H9 (cell line): ENCODE results near the gene APOBEC3B. TPM values are rescaled to one million over a fixed set of nuclear protein-coding genes. Genes with fewer than 3 reads are reported as not detected.

ENCODE experiments used
- DNase-seq: peaks from one replicate; pipeline ENCODE4 v3.0.0-alpha.2; 2017
- H2AFZ ChIP-seq: one replicate; pipeline ENCODE4 v1.6.1; 2013; ENCODE audit warnings: mild to moderate bottlenecking, low read length, control low read depth, moderate library complexity
- H2AK5ac ChIP-seq: 2 replicates; pipeline ENCODE4 v1.6.1; 2013; ENCODE audit warnings: low read length, control low read depth, mixed read lengths; ENCODE audit not compliant: insufficient read length
- H2BK120ac ChIP-seq: one replicate; pipeline ENCODE4 v1.6.1; 2013; ENCODE audit warnings: low read depth, mild to moderate bottlenecking, low read length, control low read depth, inconsistent platforms; ENCODE audit not compliant: poor library complexity, severe bottlenecking
- H2BK12ac ChIP-seq: 2 replicates; pipeline ENCODE4 v1.6.1; 2013; ENCODE audit warnings: low read length, control low read depth, mixed read lengths, low read depth; ENCODE audit not compliant: insufficient read length
- H2BK15ac ChIP-seq: 2 replicates; pipeline ENCODE4 v1.6.1; 2013; ENCODE audit warnings: low read depth, low read length, control low read depth
- H2BK20ac ChIP-seq: one replicate; pipeline ENCODE4 v1.6.1; 2013; ENCODE audit warnings: low read depth, mild to moderate bottlenecking, low read length, control low read depth, inconsistent platforms; ENCODE audit not compliant: poor library complexity, severe bottlenecking
- H2BK5ac ChIP-seq: 2 replicates; pipeline ENCODE4 v1.6.1; 2013; ENCODE audit warnings: low read length, control low read depth, mixed read lengths; ENCODE audit not compliant: insufficient read length
- H3K14ac ChIP-seq: 2 replicates; pipeline ENCODE4 v1.6.1; 2013; ENCODE audit warnings: low read length, control low read depth; ENCODE audit not compliant: insufficient read depth
- H3K18ac ChIP-seq: 2 replicates; pipeline ENCODE4 v1.6.1; 2013; ENCODE audit warnings: low read depth, mild to moderate bottlenecking, mixed read lengths, low read length, control low read depth; ENCODE audit not compliant: insufficient read length
- H3K23ac ChIP-seq: 2 replicates; pipeline ENCODE4 v1.6.1; 2013; ENCODE audit warnings: low read length, control low read depth, mixed read lengths, low read depth; ENCODE audit not compliant: insufficient read length
- H3K23me2 ChIP-seq: 2 replicates; pipeline ENCODE4 v1.6.1; 2013; ENCODE audit warnings: low read depth, mild to moderate bottlenecking, mixed read lengths, low read length, control low read depth; ENCODE audit not compliant: insufficient read length, poor library complexity, severe bottlenecking
- H3K27ac ChIP-seq: 2 replicates; pipeline ENCODE4 v1.5.1; 2013; ENCODE audit warnings: low read length, control low read depth, mixed read lengths, low read depth; ENCODE audit not compliant: insufficient read length
- H3K27me3 ChIP-seq: 2 replicates; pipeline ENCODE4 v1.6.1; 2013; ENCODE audit warnings: low read length, control low read depth, inconsistent platforms; ENCODE audit not compliant: insufficient read depth
- H3K4ac ChIP-seq: 2 replicates; pipeline ENCODE4 v1.6.1; 2013; ENCODE audit warnings: low read depth, mild to moderate bottlenecking, control low read depth, inconsistent platforms, low read length, moderate library complexity
- H3K4me1 ChIP-seq: 2 replicates; pipeline ENCODE4 v1.6.1; 2013; ENCODE audit warnings: low read length, control low read depth, inconsistent platforms; ENCODE audit not compliant: insufficient read depth
- H3K4me2 ChIP-seq: 2 replicates; pipeline ENCODE4 v1.6.1; 2013; ENCODE audit warnings: low read length, control low read depth, mixed read lengths; ENCODE audit not compliant: insufficient read length, insufficient read depth
- H3K56ac ChIP-seq: 2 replicates; pipeline ENCODE4 v1.6.1; 2013; ENCODE audit warnings: low read depth, mild to moderate bottlenecking, mixed read lengths, low read length, control low read depth; ENCODE audit not compliant: insufficient read length
- H3K79me1 ChIP-seq: 2 replicates; pipeline ENCODE4 v1.6.1; 2013; ENCODE audit warnings: low read depth, mild to moderate bottlenecking, moderate library complexity, low read length, control low read depth, inconsistent platforms; ENCODE audit not compliant: insufficient read depth, poor library complexity, severe bottlenecking
- H3K79me2 ChIP-seq: 2 replicates; pipeline ENCODE4 v1.6.1; 2013; ENCODE audit warnings: low read length, control low read depth, inconsistent platforms; ENCODE audit not compliant: insufficient read depth
- H3K9ac ChIP-seq: 2 replicates; pipeline ENCODE4 v1.6.1; 2013; ENCODE audit warnings: low read length, control low read depth, mixed read lengths; ENCODE audit not compliant: insufficient read length; ENCODE audit errors: extremely low read depth
- H3K9me3 ChIP-seq: one replicate; pipeline ENCODE4 v1.6.1; 2013; ENCODE audit warnings: low read depth, low read length, inconsistent platforms; ENCODE audit not compliant: control insufficient read depth
- H3T11ph ChIP-seq: one replicate; pipeline ENCODE4 v1.6.1; 2013; ENCODE audit warnings: mild to moderate bottlenecking, low read length, control low read depth, inconsistent platforms
- H4K20me1 ChIP-seq: one replicate; pipeline ENCODE4 v1.6.1; 2013; ENCODE audit not compliant: control insufficient read depth, insufficient read length, insufficient read depth
- H4K5ac ChIP-seq: 2 replicates; pipeline ENCODE4 v1.6.1; 2013; ENCODE audit warnings: low read depth, mild to moderate bottlenecking, mixed read lengths, low read length, control low read depth; ENCODE audit not compliant: insufficient read length
- H4K8ac ChIP-seq: replicated peaks from 2 replicates; pipeline ENCODE4 v1.6.1; 2013; ENCODE audit warnings: low read length, control low read depth, mixed read lengths, low read depth; ENCODE audit not compliant: insufficient read length
- H4K91ac ChIP-seq: 2 replicates; pipeline ENCODE4 v1.6.1; 2013; ENCODE audit warnings: low read depth, mild to moderate bottlenecking, moderate library complexity, mixed read lengths, low read length, control low read depth; ENCODE audit not compliant: insufficient read length
- H3K27ac Mint-ChIP-seq, 3 experiments: 2 replicates in 2 of 3; 3 replicates in 1 of 3; pipeline ENCODE4 v1.8.0; 2020 to 2021; ENCODE audit warnings: mixed read lengths in 3 of 3, mild to moderate bottlenecking in 1 of 3, moderate library complexity in 1 of 3
- H3K27me3 Mint-ChIP-seq: 2 replicates; pipeline ENCODE4 v1.8.0; 2021; ENCODE audit warnings: low read depth, mild to moderate bottlenecking, moderate library complexity, mixed read lengths
- H3K36me3 Mint-ChIP-seq, 3 experiments: 2 replicates in 2 of 3; 3 replicates in 1 of 3; pipeline ENCODE4 v1.8.0; 2020 to 2021; ENCODE audit warnings: low read depth in 3 of 3, mixed read lengths in 3 of 3; ENCODE audit not compliant: insufficient read depth in 1 of 3
- H3K4me1 Mint-ChIP-seq, 2 experiments: 2 replicates each; pipeline ENCODE4 v1.8.0; 2020; ENCODE audit warnings: mixed read lengths in 2 of 2
- H3K4me3 Mint-ChIP-seq, 2 experiments: 2 replicates in 1 of 2; 3 replicates in 1 of 2; pipeline ENCODE4 v1.8.0; 2020 to 2021; ENCODE audit warnings: mild to moderate bottlenecking in 2 of 2, mixed read lengths in 2 of 2, moderate library complexity in 1 of 2
- H3K9me3 Mint-ChIP-seq, 2 experiments: 2 replicates in 1 of 2; 3 replicates in 1 of 2; pipeline ENCODE4 v1.8.0; 2020; ENCODE audit warnings: mild to moderate bottlenecking in 2 of 2, mixed read lengths in 2 of 2, moderate library complexity in 1 of 2
- CTCF ChIP-seq: fragments of 200-600 bp; sonication (generic); conservative IDR thresholded peaks from 3 replicates; pipeline ENCODE4 v1.8.0; 2021; ENCODE audit warnings: antibody characterized with exemption, mild to moderate bottlenecking
- WGBS: extraction: QIAGEN DNeasy Blood & Tissue Kit; methylation state at CpG from one replicate; pipeline ENCODE4 v1.1.7; 2013; ENCODE audit warnings: missing lambda C conversion rate, low lambda C conversion rate, mixed read lengths; ENCODE audit not compliant: insufficient read length; ENCODE audit errors: extremely low coverage; 5-methylcytosine and 5-hydroxymethylcytosine counted together
- total RNA-seq: library from RNA; stranded (reverse); gene quantifications from 2 replicates; pipeline ENCODE4 v1.2.1, GENCODE V29; 2021

The APOBEC3B gene
- total RNA-seq, 1 experiment from 2014 or later: 29.0 TPM

- H3K27ac ChIP-seq: no peak overlapping the region
- no peak overlapping the region for H3K4ac ChIP-seq
- H3K4me1 Mint-ChIP-seq: peaks cover 3 to 9% of the 10 kb centered on the region in 2 experiments
- H3K36me3 Mint-ChIP-seq: no peaks in the 10 kb centered on the region
- no peak overlapping the region for H3K23ac ChIP-seq
- no peak overlapping the region for H3K9ac ChIP-seq
- no peaks in the 10 kb centered on the region for H3K79me1 ChIP-seq
- H3K79me2 ChIP-seq: no peaks in the 10 kb centered on the region
- DNase-seq: no peak
- no peak overlapping the region for H2BK15ac ChIP-seq
- no CpG with 5 or more reads among the region's 11 CpGs for WGBS
- H3K56ac ChIP-seq: no peak overlapping the region
- TF ChIP-seq CTCF: no peak
- H3K23me2 ChIP-seq: no peaks in the 10 kb centered on the region
- no peak overlapping the region for H2BK12ac ChIP-seq
- no peak overlapping the region for H3K4me3 Mint-ChIP-seq
- no peak overlapping the region; a peak in 2 of 7 replicates for H3K27ac Mint-ChIP-seq
- H2AFZ ChIP-seq: no peak overlapping the region
- no peak overlapping the region for H2BK20ac ChIP-seq
- H2AK5ac ChIP-seq: no peak overlapping the region
- H3K9me3 Mint-ChIP-seq: peaks cover 0 to 5% of the 10 kb centered on the region in 2 experiments; a peak in 2 of 5 replicates
- H3K27me3 Mint-ChIP-seq: peaks cover 15% of the 10 kb centered on the region
- no peak overlapping the region for H3K18ac ChIP-seq
- H4K20me1 ChIP-seq: no peaks in the 10 kb centered on the region
- H2BK120ac ChIP-seq: no peak overlapping the region
- no peak overlapping the region for H4K91ac ChIP-seq
- H3T11ph ChIP-seq: no peak overlapping the region
- H4K8ac ChIP-seq: no peak overlapping the region
- H3K4me1 ChIP-seq: no peaks in the 10 kb centered on the region
- H3K27me3 ChIP-seq: no peaks in the 10 kb centered on the region
- H3K9me3 ChIP-seq: no peaks in the 10 kb centered on the region
- H4K5ac ChIP-seq: no peak overlapping the region
- no peak overlapping the region for H2BK5ac ChIP-seq
- H3K14ac ChIP-seq: no peak overlapping the region
- H3K4me2 ChIP-seq: no peak overlapping the region
These were observed 43.9 kb upstream of the APOBEC3B start for GRCh38 chr22:38938221-38938620.
